Breast epithelium (tissue), 4 donors: ENCODE measurements around the gene OGFOD3. TPM values are rescaled to one million over a fixed set of nuclear protein-coding genes. Genes with fewer than 3 reads are reported as not detected.
"Not testable (repeated sequence)": the region's sequence is repeated elsewhere in the genome, so short reads cannot be mapped to it uniquely, and the experiment has no call there.

Experiments used
- DNase-seq, 2 donors: peaks; one replicate each; pipeline ENCODE4 v3.0.0-alpha.2; 2019; ENCODE audit warnings: low spot score in 2 of 2
- H3K27ac ChIP-seq, 2 donors: fragments of 200-600 bp; sonication (generic) in 1 of 2; one replicate each; pipeline ENCODE4 v1.5.1; 2016 to 2019; ENCODE audit warnings: mild to moderate bottlenecking in 1 of 2
- H3K27me3 ChIP-seq, 2 donors: fragments of 200-600 bp; sonication (generic) in 1 of 2; one replicate each; pipeline versions ENCODE4 v1.5.1 to v1.6.0; 2017 to 2019; ENCODE audit warnings: control low read depth in 1 of 2, mild to moderate bottlenecking in 1 of 2
- H3K36me3 ChIP-seq: fragments of 200-600 bp; one replicate; pipeline ENCODE4 v1.5.1; 2019
- H3K4me1 ChIP-seq, 2 donors: fragments of 200-600 bp; sonication (generic); one replicate each; pipeline ENCODE4 v1.5.1; 2016 to 2019; ENCODE audit warnings: control low read depth in 1 of 2
- H3K4me3 ChIP-seq, 3 donors: fragments of 200-600 bp; sonication (generic); 1 replicate in 2 of 3; 2 replicates in 1 of 3; pipeline ENCODE4 v1.5.1; 2016 to 2019; ENCODE audit warnings: mild to moderate bottlenecking in 3 of 3, moderate library complexity in 2 of 3
- H3K9me3 ChIP-seq, 2 donors: fragments of 200-600 bp; sonication (generic) in 1 of 2; one replicate each; pipeline ENCODE4 v1.5.1; 2016 to 2019; ENCODE audit warnings: control low read depth in 1 of 2
- POLR2A ChIP-seq: fragments of 450-650 bp; IDR thresholded peaks from one replicate; pipeline ENCODE4 v1.6.1; 2016; ENCODE audit warnings: antibody characterized with exemption, mild to moderate bottlenecking, moderate library complexity
- POLR2AphosphoS5 ChIP-seq, 3 donors: sonication (generic); formaldehyde crosslinking; IDR thresholded peaks; one replicate each; pipeline ENCODE4 v1.6.1; 2017; ENCODE audit warnings: antibody characterized with exemption in 3 of 3
- intact Hi-C: fragments of 100-400 bp; cut with DNase I; formaldehyde crosslinking; loops from one replicate; pipeline ENCODE4 v1.15.1; 2023; ENCODE audit warnings: low total_unique reads
- total RNA-seq, 3 donors: library from RNA; depleted of rRNA; stranded (reverse); fragments of >200 nt; gene quantifications; one replicate each; pipeline ENCODE4 v1.1.0, GENCODE V29; 2016
- TF ChIP-seq, protein P1 (sequence below), 3 donors: fragments of 450-650 bp; IDR thresholded peaks; one replicate each; pipeline ENCODE4 v1.5.1; 2016 to 2017; ENCODE audit warnings: antibody characterized with exemption in 3 of 3, mild to moderate bottlenecking in 3 of 3, moderate library complexity in 3 of 3

The OGFOD3 gene
- total RNA-seq, 3 donors from 2014 or later: 26.3 to 32.8 (median 28.5) TPM

DNA sequence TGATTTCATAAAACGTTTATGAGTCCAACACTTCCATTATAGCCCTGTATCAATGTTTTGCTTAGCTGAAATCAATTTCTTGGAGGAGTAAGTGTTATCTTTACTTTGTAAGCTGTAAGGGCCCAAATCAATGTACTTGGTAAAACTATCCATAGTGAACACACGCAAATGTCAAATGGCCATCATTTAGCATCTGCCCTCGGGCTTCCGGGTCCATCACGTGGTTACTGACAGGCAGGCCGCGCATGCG is 39.5 kb upstream of the OGFOD3 start:
- peaks cover 0 to 4% of the 10 kb centered on the region in 2 donors for H3K4me1 ChIP-seq
- H3K27me3 ChIP-seq: no peaks in the 10 kb centered on the region
- no peaks in the 10 kb centered on the region for H3K9me3 ChIP-seq
- TF ChIP-seq POLR2AphosphoS5 (IDR thresholded peaks at IDR 0.05) (no peak), POLR2A (no peak)
- TF ChIP-seq, protein P1, sequence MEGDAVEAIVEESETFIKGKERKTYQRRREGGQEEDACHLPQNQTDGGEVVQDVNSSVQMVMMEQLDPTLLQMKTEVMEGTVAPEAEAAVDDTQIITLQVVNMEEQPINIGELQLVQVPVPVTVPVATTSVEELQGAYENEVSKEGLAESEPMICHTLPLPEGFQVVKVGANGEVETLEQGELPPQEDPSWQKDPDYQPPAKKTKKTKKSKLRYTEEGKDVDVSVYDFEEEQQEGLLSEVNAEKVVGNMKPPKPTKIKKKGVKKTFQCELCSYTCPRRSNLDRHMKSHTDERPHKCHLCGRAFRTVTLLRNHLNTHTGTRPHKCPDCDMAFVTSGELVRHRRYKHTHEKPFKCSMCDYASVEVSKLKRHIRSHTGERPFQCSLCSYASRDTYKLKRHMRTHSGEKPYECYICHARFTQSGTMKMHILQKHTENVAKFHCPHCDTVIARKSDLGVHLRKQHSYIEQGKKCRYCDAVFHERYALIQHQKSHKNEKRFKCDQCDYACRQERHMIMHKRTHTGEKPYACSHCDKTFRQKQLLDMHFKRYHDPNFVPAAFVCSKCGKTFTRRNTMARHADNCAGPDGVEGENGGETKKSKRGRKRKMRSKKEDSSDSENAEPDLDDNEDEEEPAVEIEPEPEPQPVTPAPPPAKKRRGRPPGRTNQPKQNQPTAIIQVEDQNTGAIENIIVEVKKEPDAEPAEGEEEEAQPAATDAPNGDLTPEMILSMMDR (IDR thresholded peaks at IDR 0.05): no peak
- no peaks in the 10 kb centered on the region for H3K36me3 ChIP-seq
- peak overlapping the region; percentile 84 to 96 (median 93) for H3K4me3 ChIP-seq
- intact Hi-C loops: no loop called here
- H3K27ac ChIP-seq: peak overlapping the region; percentile 99 to 100
- peak in 1 of 2 donors; percentile 90 for DNase-seq

DNA sequence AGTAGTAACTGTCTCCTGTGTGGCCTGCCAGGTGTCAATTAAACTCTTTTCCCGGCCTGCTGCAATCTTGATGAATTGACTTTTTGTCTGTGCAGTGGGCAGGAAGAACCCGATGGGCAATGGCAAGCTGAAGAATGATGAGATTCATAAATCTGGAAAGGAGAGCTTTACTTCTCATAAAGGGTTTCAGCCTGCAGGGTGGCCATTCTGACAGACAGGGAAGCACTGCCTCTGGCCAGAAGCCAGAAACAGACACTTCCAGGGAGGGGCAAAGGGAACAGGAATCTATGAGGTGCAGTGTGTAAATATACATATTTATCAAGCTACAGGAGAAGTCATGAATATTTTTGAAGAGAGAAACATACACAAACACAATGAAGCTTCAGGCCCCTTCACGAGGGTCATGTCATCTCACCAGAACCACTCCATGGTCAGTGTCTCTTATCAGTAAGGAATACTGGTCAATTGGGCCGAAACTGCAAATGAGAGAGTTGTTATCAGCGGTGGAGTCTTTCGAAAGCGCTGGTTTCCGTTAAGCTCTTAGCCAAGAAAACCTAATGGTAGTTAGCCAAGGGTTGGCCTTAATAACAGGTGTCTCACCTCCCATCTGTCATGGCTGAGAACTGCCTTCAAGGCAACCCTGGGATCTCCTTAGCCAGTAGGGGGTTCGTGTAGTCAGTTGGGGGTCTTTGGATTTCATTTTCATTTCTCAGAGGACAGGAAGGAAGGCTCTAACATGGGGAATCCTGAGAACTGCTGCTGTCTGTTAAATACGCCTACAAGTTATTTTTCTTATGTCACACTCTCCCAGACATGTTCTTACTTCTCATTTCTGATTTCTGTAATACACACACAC is 38.9 kb upstream of the OGFOD3 start:
- DNase-seq: no peak
- Histone ChIP-seq H3K4me3 (peak overlapping the region; percentile 84 to 96 (median 93)), H3K4me1 (peaks cover 0 to 4% of the 10 kb centered on the region in 2 donors), H3K9me3 (no peaks in the 10 kb centered on the region), H3K27me3 (no peaks in the 10 kb centered on the region), H3K27ac (peak overlapping the region; percentile 99 to 100), H3K36me3 (no peaks in the 10 kb centered on the region)
- intact Hi-C loops: no loop called here
- TF ChIP-seq POLR2A (no peak), POLR2AphosphoS5 (IDR thresholded peaks at IDR 0.05) (no peak)
- TF ChIP-seq, protein P1 (IDR thresholded peaks at IDR 0.05): no peak

DNA sequence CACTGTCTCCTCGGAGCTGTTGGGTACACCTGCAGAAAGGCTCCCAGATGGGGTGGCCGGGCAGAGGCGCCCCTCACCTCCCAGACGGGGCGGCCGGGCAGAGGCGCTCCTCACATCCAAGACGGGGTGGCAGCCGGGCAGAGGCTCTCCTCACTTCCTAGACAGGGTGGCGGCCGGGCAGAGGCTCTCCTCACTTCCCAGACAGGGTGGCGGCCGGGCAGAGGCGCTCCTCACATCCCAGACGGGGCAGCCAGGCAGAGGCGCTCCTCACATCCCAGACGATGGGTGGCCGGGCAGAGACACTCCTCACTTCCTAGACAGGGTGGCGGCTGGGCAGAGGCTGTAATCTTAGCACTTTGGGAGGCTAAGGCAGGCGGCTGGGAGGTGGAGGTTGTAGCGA is 35.3 kb upstream of the OGFOD3 start:
- H3K27ac ChIP-seq, H3K27me3 ChIP-seq, H3K4me3 ChIP-seq, intact Hi-C loops, H3K9me3 ChIP-seq, H3K36me3 ChIP-seq, DNase-seq: not testable (repeated sequence)
- peaks cover 7 to 10% of the 10 kb centered on the region in 2 donors for H3K4me1 ChIP-seq

DNA sequence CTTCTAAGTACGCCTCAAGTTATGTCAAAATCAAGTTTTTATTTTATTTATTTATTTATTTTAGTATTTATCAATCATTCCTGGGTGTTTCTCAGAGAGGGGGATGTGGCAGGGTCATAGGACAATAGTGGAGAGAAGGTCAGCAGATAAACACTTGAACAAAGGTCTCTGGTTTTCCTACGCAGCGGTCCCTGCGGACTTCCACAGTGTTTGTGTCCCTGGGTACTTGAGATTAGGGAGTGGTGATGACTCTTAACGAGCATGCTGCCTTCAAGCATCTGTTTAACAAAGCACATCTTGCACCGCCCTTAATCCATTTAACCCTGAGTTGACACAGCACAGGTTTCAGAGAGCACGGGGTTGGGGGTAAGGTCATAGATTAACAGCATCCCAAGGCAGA is 34.8 kb upstream of the OGFOD3 start:
- H3K9me3 ChIP-seq, DNase-seq, H3K36me3 ChIP-seq, H3K4me3 ChIP-seq, H3K27me3 ChIP-seq, intact Hi-C loops, H3K27ac ChIP-seq: not testable (repeated sequence)
- H3K4me1 ChIP-seq: peaks cover 7 to 10% of the 10 kb centered on the region in 2 donors

DNA sequence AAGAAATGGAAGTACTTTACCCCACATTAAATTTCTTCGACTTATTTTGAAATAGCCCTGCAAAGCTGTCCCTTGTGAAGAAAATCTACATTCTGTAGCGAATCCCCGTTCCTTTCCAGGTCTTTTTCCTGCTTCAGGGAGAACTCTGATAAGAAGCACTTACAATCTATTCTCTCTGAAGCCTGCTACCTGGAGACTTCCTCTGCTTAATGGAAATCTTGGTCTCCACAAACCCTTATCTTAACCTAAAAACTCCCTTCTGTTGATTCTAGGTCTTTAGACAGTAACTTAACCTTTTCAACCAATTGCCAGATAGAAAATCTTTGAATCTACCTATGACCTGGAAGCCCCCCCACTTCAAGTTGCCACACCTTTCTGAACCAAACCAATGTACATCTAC is 33.8 kb upstream of the OGFOD3 start:
- Histone ChIP-seq H3K4me1 (peaks cover 7 to 10% of the 10 kb centered on the region in 2 donors), H3K27me3 (no peaks in the 10 kb centered on the region), H3K4me3 (no peak overlapping the region), H3K36me3 (no peaks in the 10 kb centered on the region), H3K27ac (peak overlapping the region in 1 of 2 donors; percentile 91), H3K9me3 (no peaks in the 10 kb centered on the region)
- TF ChIP-seq POLR2AphosphoS5 (IDR thresholded peaks at IDR 0.05) (no peak), POLR2A (no peak)
- TF ChIP-seq, protein P1 (IDR thresholded peaks at IDR 0.05): no peak
- intact Hi-C loops: no loop called here
- no peak for DNase-seq

DNA sequence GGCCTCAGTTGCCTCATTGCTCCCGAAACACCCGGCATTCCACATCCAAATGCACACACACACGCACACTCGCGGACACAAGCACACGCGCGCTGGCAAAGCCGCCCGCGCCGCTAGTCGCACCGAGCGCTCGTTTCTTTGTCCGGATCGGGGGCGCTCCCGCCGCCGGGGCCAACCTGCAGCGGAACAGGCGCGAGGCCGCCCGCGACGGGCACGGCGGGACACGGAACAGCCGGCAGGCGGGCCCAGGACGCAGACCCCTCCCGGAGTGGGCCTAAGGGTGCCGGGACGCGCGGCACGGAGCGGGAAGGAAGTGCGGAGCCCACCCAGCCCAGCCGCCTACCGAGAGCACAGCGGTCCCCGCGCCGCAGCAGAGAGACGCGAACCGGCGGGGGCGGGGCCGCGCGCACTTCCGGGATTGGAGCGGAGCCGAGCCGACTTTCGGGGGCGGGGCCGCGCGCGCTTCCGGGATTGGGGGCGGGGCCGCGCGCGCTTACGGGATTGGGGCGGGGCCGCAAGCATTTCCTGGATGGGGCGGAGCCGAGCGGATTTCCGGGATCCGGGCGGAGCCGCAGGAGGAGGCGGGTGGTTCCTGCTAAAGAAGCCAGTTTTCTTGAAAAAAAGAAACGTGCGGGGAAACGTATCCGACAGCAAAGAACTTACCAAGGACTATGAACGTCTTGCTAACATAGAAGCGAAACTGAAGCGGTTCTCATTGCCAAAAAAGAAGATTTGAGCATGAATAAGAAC is 32.1 kb upstream of the OGFOD3 start, which contains the start of gene CYBC1:
Gene CYBC1, minus strand, starts transcription at position 396 of the 750 bp plus-strand sequence. CDS start 1,498 bp downstream, outside the sequence.
- H3K36me3 ChIP-seq: no peaks in the 10 kb centered on the region
- H3K9me3 ChIP-seq: no peaks in the 10 kb centered on the region
- no peaks in the 10 kb centered on the region for H3K27me3 ChIP-seq
- TF ChIP-seq POLR2A (peak; percentile 79), POLR2AphosphoS5 (IDR thresholded peaks at IDR 0.05) (peak; percentile 84 to 94 (median 93))
- TF ChIP-seq, protein P1 (IDR thresholded peaks at IDR 0.05): peak in 1 of 3 donors; percentile 6
- DNase-seq: peak; percentile 87 to 92
- peak within 1 kb of the TSS; percentile 87 to 91 for H3K27ac ChIP-seq
- intact Hi-C loops: no loop called here
- peaks cover 14 to 16% of the 10 kb centered on the region in 2 donors for H3K4me1 ChIP-seq
- peak within 1 kb of the TSS; percentile 79 to 97 (median 82) for H3K4me3 ChIP-seq
